Right lobe of liver (tissue), 4 donors: ENCODE data around the gene MAP3K5.

Experiments
- CTCF ChIP-seq, 4 donors: fragments of 200-600 bp in 3 of 4; fragments of 450-650 bp in 1 of 4; IDR thresholded peaks; one replicate each; pipeline versions ENCODE4 v1.5.1 to v1.8.0; 2016 to 2022; ENCODE audit warnings: antibody characterized with exemption in 4 of 4, mild to moderate bottlenecking in 2 of 4
- POLR2A ChIP-seq: fragments of 450-650 bp; IDR thresholded peaks from one replicate; pipeline ENCODE4 v1.6.1; 2017; ENCODE audit warnings: antibody characterized with exemption, mild to moderate bottlenecking
- donor health status: DM: no; HTN: no; CAD: no.
- donor health status: DM: no; HTN: no; CAD: no.
- donor health status: DM: no; HTN: yes; CAD: no.

GRCh38 chr6:136682292-136682691 lies 110.0 kb downstream of the MAP3K5 start:
- no peak for TF ChIP-seq CTCF (IDR thresholded peaks at IDR 0.05)
- no peak for TF ChIP-seq POLR2A
